HCT116 (cell line): Measurements from ENCODE around the gene FHIT. TPM values are rescaled to one million over a fixed set of nuclear protein-coding genes. Genes with fewer than 3 reads are reported as not detected.

Experiments used
- ATAC-seq: fragments of 200-7000 bp; cut with Tn5 transposase; 2 replicates; pipeline ENCODE4 v1.9.1; 2020; ENCODE audit warnings: mild to moderate bottlenecking, moderate library complexity
- BruUV-seq: library from RNA; stranded (reverse); fragments of 400-500 nt; replicated peaks from 2 replicates; lab custom pipeline; 2021; lab: Mats Ljungman, UMichigan
- CTCF ChIA-PET: fragments of 300-600 bp; sonication (Branson Sonifier 250); formaldehyde crosslinking; loops from one replicate; lab custom pipeline; 2021; ENCODE audit warnings: antibody characterized with exemption; lab: Charles Lee
- POLR2A ChIA-PET: fragments of 300-600, 350-600 bp; sonication (Branson Sonifier 250); formaldehyde crosslinking; loops from one replicate; lab custom pipeline; 2021; ENCODE audit warnings: antibody characterized with exemption; lab: Charles Lee
- RAD21 ChIA-PET, 2 experiments: fragments of 300-600 bp; sonication (Branson Sonifier 250); formaldehyde crosslinking; loops; one replicate each; lab custom pipeline; 2023; ENCODE audit warnings: low total read pairs in 2 of 2; ENCODE audit not compliant: uncharacterized antibody in 2 of 2, unreplicated experiment in 2 of 2, low non-redundant PET in 1 of 2; lab: Charles Lee
- DNase-seq: peaks from one replicate; pipeline ENCODE4 v3.0.0-alpha.2; 2010; ENCODE audit warnings: low read depth, low spot score
- H2AFZ ChIP-seq: fragments of 200-600 bp; shearing (Covaris generic), sonication (generic); 2 replicates; pipeline ENCODE4 v1.6.1; 2017; ENCODE audit warnings: low read depth, mixed run types, mixed read lengths, antibody characterized with exemption, low read length; ENCODE audit not compliant: poor library complexity, severe bottlenecking
- H3K27ac ChIP-seq: 2 replicates; pipeline ENCODE4 v1.5.1; 2012; ENCODE audit warnings: low read depth, low read length
- H3K27me3 ChIP-seq: fragments of 200-600 bp; sonication (generic); 2 replicates; pipeline ENCODE4 v1.6.1; 2016; ENCODE audit warnings: mixed run types, low read length, mixed read lengths; ENCODE audit not compliant: insufficient read depth
- H3K36me3 ChIP-seq, 2 experiments: fragments of 200-500 bp in 1 of 2; fragments of 200-600 bp in 1 of 2; sonication (Bioruptor generic) in 1 of 2; sonication (generic) in 1 of 2; 2 replicates each; pipeline versions ENCODE4 v1.5.1 to v1.6.1; 2014 to 2016; ENCODE audit warnings: low read length in 2 of 2, inconsistent platforms in 1 of 2, mixed read lengths in 1 of 2, mixed run types in 1 of 2; ENCODE audit not compliant: insufficient read depth in 2 of 2, control insufficient read depth in 1 of 2
- H3K4me1 ChIP-seq, 2 experiments: fragments of 200-600 bp in 1 of 2; sonication (generic) in 1 of 2; 2 replicates each; pipeline versions ENCODE4 v1.5.1 to v1.6.1; 2012 to 2017; ENCODE audit warnings: low read length in 2 of 2, inconsistent platforms in 1 of 2, mild to moderate bottlenecking in 1 of 2, mixed read lengths in 1 of 2, mixed run types in 1 of 2, moderate library complexity in 1 of 2; ENCODE audit not compliant: insufficient read depth in 2 of 2, control insufficient read depth in 1 of 2
- H3K4me2 ChIP-seq: fragments of 200-600 bp; sonication (generic); 2 replicates; pipeline ENCODE4 v1.6.1; 2017; ENCODE audit warnings: mixed run types, low read length, mixed read lengths
- H3K4me3 ChIP-seq, 2 experiments: fragments of 200-600 bp in 1 of 2; sonication (generic) in 1 of 2; replicated peaks in 1 of 2; 2 replicates each; pipeline ENCODE4 v1.5.1; 2011 to 2016; ENCODE audit warnings: low read length in 2 of 2, control low read depth in 1 of 2, low read depth in 1 of 2, mild to moderate bottlenecking in 1 of 2, mixed read lengths in 1 of 2, mixed run types in 1 of 2
- H3K79me2 ChIP-seq: fragments of 200-600 bp; sonication (generic); 2 replicates; pipeline ENCODE4 v1.6.1; 2017; ENCODE audit warnings: mild to moderate bottlenecking, mixed run types, low read length, moderate library complexity, mixed read lengths; ENCODE audit not compliant: insufficient read depth
- H3K9ac ChIP-seq: fragments of 200-600 bp; sonication (generic); 2 replicates; pipeline ENCODE4 v1.6.1; 2016; ENCODE audit warnings: low read length, mixed read lengths
- H3K9me2 ChIP-seq: fragments of 200-600 bp; sonication (generic), shearing (Covaris generic); 2 replicates; pipeline ENCODE4 v1.6.1; 2017; ENCODE audit warnings: mixed run types, mild to moderate bottlenecking, moderate library complexity; ENCODE audit not compliant: insufficient read depth
- H3K9me3 ChIP-seq, 2 experiments: fragments of 200-500 bp in 1 of 2; fragments of 200-600 bp in 1 of 2; sonication (Bioruptor generic) in 1 of 2; sonication (generic) in 1 of 2; 2 replicates each; pipeline ENCODE4 v1.6.1; 2014 to 2017; ENCODE audit warnings: low read length in 2 of 2, mixed read lengths in 2 of 2, inconsistent platforms in 1 of 2, low read depth in 1 of 2, mild to moderate bottlenecking in 1 of 2, mixed run types in 1 of 2, moderate library complexity in 1 of 2; ENCODE audit not compliant: control insufficient read depth in 1 of 2, insufficient read depth in 1 of 2
- H4K20me1 ChIP-seq: fragments of 200-600 bp; sonication (generic), shearing (Covaris generic); 2 replicates; pipeline ENCODE4 v1.6.1; 2017; ENCODE audit warnings: mixed run types, mild to moderate bottlenecking, moderate library complexity; ENCODE audit not compliant: insufficient read depth
- CEBPB ChIP-seq: IDR thresholded peaks from 2 replicates; pipeline ENCODE4 v1.6.1; 2012; ENCODE audit warnings: low read depth
- CTCF ChIP-seq, 3 experiments: fragments of 200-600 bp in 1 of 3; sonication (generic) in 1 of 3; IDR thresholded peaks in 2 of 3; conservative IDR thresholded peaks in 1 of 3; 2 replicates each; pipeline ENCODE4 v1.5.1; 2012 to 2017; ENCODE audit warnings: low read depth in 2 of 3, low read length in 2 of 3, antibody characterized with exemption in 1 of 3, borderline replicate concordance in 1 of 3, control low read depth in 1 of 3, mild to moderate bottlenecking in 1 of 3, mixed read lengths in 1 of 3, mixed run types in 1 of 3, moderate library complexity in 1 of 3; ENCODE audit not compliant: insufficient read depth in 1 of 3
- EZH2 ChIP-seq: fragments of 200-600 bp; sonication (generic); IDR thresholded peaks from 2 replicates; pipeline ENCODE4 v1.6.1; 2017; ENCODE audit warnings: antibody characterized with exemption, mixed run types
- EZH2phosphoT487 ChIP-seq: fragments of 200-600 bp; IDR thresholded peaks from 2 replicates; pipeline ENCODE4 v1.6.1; 2018; ENCODE audit warnings: antibody characterized with exemption, borderline replicate concordance
- FOSL1 ChIP-seq: IDR thresholded peaks from 2 replicates; pipeline ENCODE4 v1.6.1; 2012; ENCODE audit warnings: low read depth
- REST ChIP-seq: IDR thresholded peaks from 2 replicates; pipeline ENCODE4 v1.6.1; 2012; ENCODE audit warnings: low read depth
- SIN3A ChIP-seq: IDR thresholded peaks from 2 replicates; pipeline ENCODE4 v1.6.1; 2012; ENCODE audit warnings: low read depth
- ZFX ChIP-seq: fragments of 450-650 bp; IDR thresholded peaks from 2 replicates; pipeline ENCODE4 v1.6.1; 2017
- ZNF274 ChIP-seq: fragments of 200-500 bp; sonication (Bioruptor generic); IDR thresholded peaks from 2 replicates; pipeline ENCODE4 v1.6.1; 2014; ENCODE audit warnings: mild to moderate bottlenecking, low read depth, low read length, inconsistent platforms
- intact Hi-C: fragments of 100-400 bp; cut with micrococcal nuclease; formaldehyde crosslinking; loops from 2 replicates; pipeline ENCODE4 v1.10.0; 2022
- total RNA-seq: library from RNA; stranded (reverse); gene quantifications from one replicate; pipeline ENCODE4 v1.2.1, GENCODE V29; 2021; ENCODE audit not compliant: unreplicated experiment
- TF ChIP-seq, protein P1 (sequence below): IDR thresholded peaks from 2 replicates; pipeline ENCODE4 v1.6.1; 2011; ENCODE audit warnings: mild to moderate bottlenecking, low read length, moderate library complexity; ENCODE audit not compliant: insufficient replicate concordance; ENCODE audit errors: extremely low read depth

FHIT gene
- total RNA-seq, 1 experiment from 2014 or later, result 20.1 TPM

GRCh38 chr3:59796456-59796855, 1454.8 kb downstream of the FHIT start:
- Histone ChIP-seq H3K79me2 (no peaks in the 10 kb centered on the region), H3K4me1 (no peaks in the 10 kb centered on the region), H3K4me2 (no peak overlapping the region), H3K9me3 (no peaks in the 10 kb centered on the region), H4K20me1 (no peaks in the 10 kb centered on the region), H3K9ac (no peak overlapping the region), H3K27ac (no peak overlapping the region), H3K9me2 (no peaks in the 10 kb centered on the region), H3K4me3 (no peak overlapping the region), H2AFZ (no peak overlapping the region), H3K27me3 (no peaks in the 10 kb centered on the region), H3K36me3 (no peaks in the 10 kb centered on the region)
- DNase-seq (no peak), ATAC-seq (no peak)
- TF ChIP-seq ZFX (no peak), FOSL1 (no peak), SIN3A (no peak), ZNF274 (no peak), EZH2phosphoT487 (no peak), EZH2 (no peak), CTCF (IDR thresholded peaks at IDR 0.05 in 2 of 3, conservative IDR thresholded peaks at IDR 0.05 in 1 of 3; ENCODE audit: borderline replicate concordance in 1 of 3, insufficient read depth in 1 of 3, low read depth in 2 of 3, low read length in 2 of 3) (no peak), CEBPB (no peak), REST (no peak)
- TF ChIP-seq, protein P1, sequence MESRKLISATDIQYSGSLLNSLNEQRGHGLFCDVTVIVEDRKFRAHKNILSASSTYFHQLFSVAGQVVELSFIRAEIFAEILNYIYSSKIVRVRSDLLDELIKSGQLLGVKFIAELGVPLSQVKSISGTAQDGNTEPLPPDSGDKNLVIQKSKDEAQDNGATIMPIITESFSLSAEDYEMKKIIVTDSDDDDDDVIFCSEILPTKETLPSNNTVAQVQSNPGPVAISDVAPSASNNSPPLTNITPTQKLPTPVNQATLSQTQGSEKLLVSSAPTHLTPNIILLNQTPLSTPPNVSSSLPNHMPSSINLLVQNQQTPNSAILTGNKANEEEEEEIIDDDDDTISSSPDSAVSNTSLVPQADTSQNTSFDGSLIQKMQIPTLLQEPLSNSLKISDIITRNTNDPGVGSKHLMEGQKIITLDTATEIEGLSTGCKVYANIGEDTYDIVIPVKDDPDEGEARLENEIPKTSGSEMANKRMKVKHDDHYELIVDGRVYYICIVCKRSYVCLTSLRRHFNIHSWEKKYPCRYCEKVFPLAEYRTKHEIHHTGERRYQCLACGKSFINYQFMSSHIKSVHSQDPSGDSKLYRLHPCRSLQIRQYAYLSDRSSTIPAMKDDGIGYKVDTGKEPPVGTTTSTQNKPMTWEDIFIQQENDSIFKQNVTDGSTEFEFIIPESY, result no peak
- ChIA-PET POLR2A (no interaction called here), RAD21 (no interaction called here), CTCF (no interaction called here)
- intact Hi-C loops, result no loop called here
- no TSS peak for BruUV-seq
